Testis (tissue), 3 donors: ENCODE data around the gene ZNF394. TPM values are rescaled to one million over a fixed set of nuclear protein-coding genes. Genes with fewer than 3 reads are reported as not detected.

Source experiments
- DNase-seq: peaks from one replicate; pipeline ENCODE4 v3.0.0-alpha.2; 2019
- H3K27ac ChIP-seq, 2 donors: fragments of 200-600 bp; sonication (generic); one replicate each; pipeline ENCODE4 v1.5.1; 2019
- H3K27me3 ChIP-seq: fragments of 200-600 bp; sonication (generic); one replicate; pipeline ENCODE4 v1.5.1; 2019
- H3K36me3 ChIP-seq: fragments of 200-600 bp; sonication (generic); one replicate; pipeline ENCODE4 v1.5.1; 2017; ENCODE audit warnings: low read depth; ENCODE audit errors: missing control alignments
- H3K4me1 ChIP-seq: fragments of 200-600 bp; sonication (generic); one replicate; pipeline ENCODE4 v1.5.1; 2019
- H3K4me3 ChIP-seq, 2 donors: fragments of 200-600 bp; sonication (generic); one replicate each; pipeline ENCODE4 v1.5.1; 2017 to 2019
- H3K9me3 ChIP-seq: fragments of 200-600 bp; sonication (generic); one replicate; pipeline ENCODE4 v1.5.1; 2017
- POLR2A ChIP-seq: fragments of 450-650 bp; IDR thresholded peaks from one replicate; pipeline ENCODE4 v1.6.1; 2017; ENCODE audit warnings: antibody characterized with exemption, mild to moderate bottlenecking, moderate library complexity
- WGBS, 2 donors: methylation state at CpG; one replicate each; pipeline ENCODE4 v1.1.5; 2018; 5-methylcytosine and 5-hydroxymethylcytosine counted together
- intact Hi-C: fragments of 100-400 bp; cut with DNase I; formaldehyde crosslinking; loops from one replicate; pipeline ENCODE4 v1.15.1; 2023; ENCODE audit warnings: low total_unique reads
- polyA plus RNA-seq: library from polyadenylated mRNA; stranded (reverse); fragments of 350-450 nt; fragmentation: Illumina TruSeq; extraction: RNeasy Lipid Tissue Mini Kit (QIAGEN cat#74804); gene quantifications from one replicate; pipeline ENCODE4 v1.2.3, GENCODE V29; 2014; ENCODE audit warnings: low read depth, low replicate concordance; ENCODE audit not compliant: insufficient read depth
- total RNA-seq, 2 donors: library from RNA; depleted of rRNA; stranded (reverse); fragments of >200 nt; gene quantifications; one replicate each; pipeline ENCODE4 v1.2.3, GENCODE V29; 2016
- TF ChIP-seq, protein P1 (sequence below), 3 experiments: fragments of 450-650 bp in 2 of 3; fragments of 200-600 bp in 1 of 3; sonication (generic) in 1 of 3; IDR thresholded peaks; one replicate each; pipeline ENCODE4 v1.5.1; 2016 to 2019; ENCODE audit warnings: antibody characterized with exemption in 3 of 3, mild to moderate bottlenecking in 2 of 3, moderate library complexity in 1 of 3

The ZNF394 gene
- total and polyA plus RNA-seq, 3 donors from 2014 or later, result 24.6 to 65.0 (median 45.3) TPM

DNA sequence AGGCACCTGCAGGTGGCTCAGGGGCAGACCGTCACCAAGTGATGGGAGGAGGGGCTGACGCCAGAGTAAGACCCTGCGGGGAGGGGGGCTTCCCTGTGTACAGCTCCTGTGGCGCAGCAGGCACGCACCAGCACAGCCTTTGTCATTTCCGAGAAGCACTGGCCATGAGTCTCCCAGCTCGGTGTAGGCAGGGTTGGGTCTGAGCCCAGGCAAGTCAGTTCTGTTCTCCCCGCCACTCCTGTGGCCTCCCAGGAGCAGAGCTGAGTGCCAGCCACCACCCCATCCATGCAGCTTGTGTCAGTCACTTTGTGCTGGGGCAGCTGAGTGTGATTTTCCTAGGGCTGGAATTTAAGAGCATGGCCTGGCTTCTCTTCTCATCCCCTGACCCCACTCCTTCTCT lies 48.1 kb downstream of the ZNF394 start:
- peaks cover 10% of the 10 kb centered on the region for H3K4me1 ChIP-seq
- no peaks in the 10 kb centered on the region for H3K27me3 ChIP-seq
- H3K9me3 ChIP-seq, result no peaks in the 10 kb centered on the region
- no peak overlapping the region for H3K27ac ChIP-seq
- WGBS, 2 donors, result 83% methylated on average over 2 to 8 of the region's 8 CpGs
- no peaks in the 10 kb centered on the region for H3K36me3 ChIP-seq
- TF ChIP-seq POLR2A, result no peak
- TF ChIP-seq, protein P1, sequence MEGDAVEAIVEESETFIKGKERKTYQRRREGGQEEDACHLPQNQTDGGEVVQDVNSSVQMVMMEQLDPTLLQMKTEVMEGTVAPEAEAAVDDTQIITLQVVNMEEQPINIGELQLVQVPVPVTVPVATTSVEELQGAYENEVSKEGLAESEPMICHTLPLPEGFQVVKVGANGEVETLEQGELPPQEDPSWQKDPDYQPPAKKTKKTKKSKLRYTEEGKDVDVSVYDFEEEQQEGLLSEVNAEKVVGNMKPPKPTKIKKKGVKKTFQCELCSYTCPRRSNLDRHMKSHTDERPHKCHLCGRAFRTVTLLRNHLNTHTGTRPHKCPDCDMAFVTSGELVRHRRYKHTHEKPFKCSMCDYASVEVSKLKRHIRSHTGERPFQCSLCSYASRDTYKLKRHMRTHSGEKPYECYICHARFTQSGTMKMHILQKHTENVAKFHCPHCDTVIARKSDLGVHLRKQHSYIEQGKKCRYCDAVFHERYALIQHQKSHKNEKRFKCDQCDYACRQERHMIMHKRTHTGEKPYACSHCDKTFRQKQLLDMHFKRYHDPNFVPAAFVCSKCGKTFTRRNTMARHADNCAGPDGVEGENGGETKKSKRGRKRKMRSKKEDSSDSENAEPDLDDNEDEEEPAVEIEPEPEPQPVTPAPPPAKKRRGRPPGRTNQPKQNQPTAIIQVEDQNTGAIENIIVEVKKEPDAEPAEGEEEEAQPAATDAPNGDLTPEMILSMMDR (IDR thresholded peaks at IDR 0.05), result no peak
- no peak overlapping the region for H3K4me3 ChIP-seq
- intact Hi-C loops, result no loop called here
- no peak for DNase-seq

DNA sequence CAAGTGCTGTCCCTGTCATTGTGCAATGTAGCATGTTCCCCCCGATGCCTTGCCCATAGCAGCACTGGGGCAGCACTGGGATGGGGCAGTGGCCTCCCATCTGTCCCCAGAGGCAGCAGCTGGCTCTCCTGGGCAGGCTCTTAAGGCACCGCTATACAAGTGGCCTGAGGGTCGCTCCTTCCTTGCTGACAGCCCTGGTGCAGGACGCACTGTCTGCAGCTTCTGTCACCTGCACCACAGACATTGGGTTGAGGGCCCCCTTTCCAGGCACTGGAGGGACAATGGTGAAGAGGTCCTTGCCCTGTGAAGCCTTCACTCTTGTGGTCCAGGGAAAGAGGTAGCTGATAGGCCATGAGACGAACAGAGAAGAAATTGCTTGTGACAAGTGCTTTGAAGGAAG lies 50.8 kb downstream of the ZNF394 start:
- H3K4me1 ChIP-seq, result peaks cover 9% of the 10 kb centered on the region
- intact Hi-C loops, result no loop called here
- no peak overlapping the region for H3K27ac ChIP-seq
- H3K4me3 ChIP-seq, result no peak overlapping the region
- DNase-seq, result no peak
- H3K9me3 ChIP-seq, result no peaks in the 10 kb centered on the region
- WGBS, 2 donors, result 90 to 100% methylated on average over 5 of the region's 5 CpGs
- H3K36me3 ChIP-seq, result no peaks in the 10 kb centered on the region
- no peak for TF ChIP-seq POLR2A
- H3K27me3 ChIP-seq, result no peaks in the 10 kb centered on the region

DNA sequence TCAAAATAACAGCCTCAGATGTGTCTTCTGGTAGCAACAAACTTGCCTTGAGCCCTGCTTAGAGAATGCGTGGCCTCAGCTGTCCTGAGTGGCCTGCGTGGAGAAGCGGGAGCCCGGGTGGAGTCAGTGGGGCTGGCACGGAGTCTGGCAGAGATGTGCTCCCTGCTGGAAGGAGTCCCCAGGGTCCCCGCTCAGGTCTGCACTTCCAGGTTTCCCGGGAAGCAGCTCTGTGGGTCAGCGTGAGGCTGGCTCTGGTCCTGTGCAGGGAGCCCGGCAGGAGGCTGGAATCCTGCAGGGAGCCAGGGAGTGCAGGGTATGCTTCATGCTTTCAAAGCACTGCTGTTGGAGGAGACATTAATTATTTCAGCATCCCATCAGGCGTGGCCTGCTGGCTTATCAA lies 51.2 kb downstream of the ZNF394 start:
- no peak for TF ChIP-seq POLR2A
- TF ChIP-seq, protein P1 (IDR thresholded peaks at IDR 0.05), result no peak
- WGBS, 2 donors, result 89 to 98% methylated on average over 7 to 10 of the region's 10 CpGs
- DNase-seq, result no peak
- no peak overlapping the region for H3K27ac ChIP-seq
- H3K4me1 ChIP-seq, result peaks cover 4% of the 10 kb centered on the region
- H3K4me3 ChIP-seq, result no peak overlapping the region
- intact Hi-C loops, result no loop called here
- H3K36me3 ChIP-seq, result no peaks in the 10 kb centered on the region
- H3K27me3 ChIP-seq, result no peaks in the 10 kb centered on the region
- H3K9me3 ChIP-seq, result no peaks in the 10 kb centered on the region

DNA sequence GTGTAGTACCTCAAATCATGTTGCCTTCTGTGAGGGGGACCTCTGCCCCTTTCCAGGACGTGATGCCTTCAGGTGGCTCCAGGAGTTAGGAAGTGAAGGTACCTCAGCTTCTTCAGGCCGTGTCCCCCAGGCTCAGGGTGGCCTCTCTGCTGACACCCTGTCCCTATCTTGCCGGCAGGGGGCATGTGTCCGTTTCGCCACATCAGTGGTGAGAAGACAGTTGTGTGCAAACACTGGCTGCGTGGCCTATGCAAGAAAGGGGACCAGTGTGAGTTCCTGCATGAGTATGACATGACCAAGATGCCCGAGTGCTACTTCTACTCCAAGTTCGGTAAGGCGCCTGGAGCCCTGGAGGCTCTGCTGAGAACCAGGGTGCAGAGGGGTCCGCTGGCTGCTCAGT lies 52.1 kb downstream of the ZNF394 start:
- Histone ChIP-seq H3K4me1 (peaks cover under 1% of the 10 kb centered on the region), H3K27me3 (no peaks in the 10 kb centered on the region), H3K9me3 (no peaks in the 10 kb centered on the region), H3K4me3 (no peak overlapping the region), H3K36me3 (no peaks in the 10 kb centered on the region), H3K27ac (no peak overlapping the region)
- TF ChIP-seq, protein P1 (IDR thresholded peaks at IDR 0.05), result no peak
- TF ChIP-seq POLR2A, result no peak
- no peak for DNase-seq
- 84 to 90% methylated on average over 10 of the region's 10 CpGs for WGBS, 2 donors
- intact Hi-C loops, result no loop called here

DNA sequence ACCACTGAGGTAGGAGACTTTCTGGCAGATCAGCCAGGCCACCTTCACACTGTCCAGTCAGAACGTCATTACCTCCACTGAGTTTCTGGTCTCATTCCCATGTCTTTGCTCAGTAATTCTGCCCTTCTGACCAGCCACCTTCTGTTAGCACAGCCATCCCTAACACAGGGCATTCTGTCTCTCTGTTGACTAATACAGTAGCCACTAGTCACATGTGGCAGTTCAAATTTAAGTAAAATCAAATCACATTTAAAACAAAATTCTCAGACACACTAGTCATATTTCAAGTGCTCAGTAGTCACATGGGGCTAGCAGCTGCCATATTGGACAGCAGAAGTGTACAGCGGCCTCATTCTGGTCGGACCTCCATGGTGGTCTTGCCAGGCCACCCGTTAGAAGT lies 54.0 kb downstream of the ZNF394 start:
- Histone ChIP-seq H3K4me1 (peaks cover 15% of the 10 kb centered on the region), H3K27ac (no peak overlapping the region), H3K9me3 (no peaks in the 10 kb centered on the region), H3K4me3 (no peak overlapping the region), H3K27me3 (no peaks in the 10 kb centered on the region), H3K36me3 (no peaks in the 10 kb centered on the region)
- 82 to 91% methylated on average over 4 of the region's 4 CpGs for WGBS, 2 donors
- no peak for DNase-seq
- intact Hi-C loops, result no loop called here
- TF ChIP-seq POLR2A, result no peak
- TF ChIP-seq, protein P1 (IDR thresholded peaks at IDR 0.05), result no peak

Other genes starting within 250 kb of the ZNF394 start
- gene MYH16, start 227.4 kb downstream of the ZNF394 start, total RNA-seq, result 1 to 10 TPM; 1.5 to 2.0 TPM
- gene MYH16, start 227.4 kb downstream of the ZNF394 start, polyA plus RNA-seq, result 2.1 TPM
- 100 to 1,000 TPM in 1 of 2 donors, 10 to 100 TPM in 1; 91.8 to 120 TPM for gene ARPC1A, start 174.4 kb downstream of the ZNF394 start, total RNA-seq
- 117 TPM for gene ARPC1A, start 174.4 kb downstream of the ZNF394 start, polyA plus RNA-seq
- gene ARPC1B, start 125.6 kb downstream of the ZNF394 start, total RNA-seq, result 10 to 100 TPM; 50.5 to 64.9 TPM
- 64.6 TPM for gene ARPC1B, start 125.6 kb downstream of the ZNF394 start, polyA plus RNA-seq
- 10 to 100 TPM; 50.5 to 74.0 TPM for gene PDAP1, start 91.7 kb downstream of the ZNF394 start, total RNA-seq
- gene PDAP1, start 91.7 kb downstream of the ZNF394 start, polyA plus RNA-seq, result 126 TPM
- gene BUD31, start 91.3 kb downstream of the ZNF394 start, total RNA-seq, result 100 to 1,000 TPM in 1 of 2 donors, 10 to 100 TPM in 1; 91.2 to 123 TPM
- gene BUD31, start 91.3 kb downstream of the ZNF394 start, polyA plus RNA-seq, result 174 TPM
- 10 to 100 TPM; 13.6 to 14.4 TPM for gene PTCD1, start 61.5 kb downstream of the ZNF394 start, total RNA-seq
- 6.1 TPM for gene PTCD1, start 61.5 kb downstream of the ZNF394 start, polyA plus RNA-seq
- gene CPSF4, start 61.3 kb downstream of the ZNF394 start, total RNA-seq, result 100 to 1,000 TPM; 107 to 130 TPM
- 82.4 TPM for gene CPSF4, start 61.3 kb downstream of the ZNF394 start, polyA plus RNA-seq
- gene ATP5MF, start 34.1 kb downstream of the ZNF394 start, total RNA-seq, result 100 to 1,000 TPM; 582 to 769 TPM
- 594 TPM for gene ATP5MF, start 34.1 kb downstream of the ZNF394 start, polyA plus RNA-seq
- 10 to 100 TPM; 26.2 to 32.0 TPM for gene ZNF789, start 27.4 kb downstream of the ZNF394 start, total RNA-seq
- gene ZNF789, start 27.4 kb downstream of the ZNF394 start, polyA plus RNA-seq, result 30.9 TPM
- gene ZKSCAN5, start 4.4 kb upstream of the ZNF394 start, total RNA-seq, result 10 to 100 TPM; 19.9 to 24.9 TPM
- 24.7 TPM for gene ZKSCAN5, start 4.4 kb upstream of the ZNF394 start, polyA plus RNA-seq
- gene FAM200A, start 51.8 kb upstream of the ZNF394 start, total RNA-seq, result 10 to 100 TPM in 1 of 2 donors, 1 to 10 TPM in 1; 9.2 to 11.5 TPM
- 11.4 TPM for gene FAM200A, start 51.8 kb upstream of the ZNF394 start, polyA plus RNA-seq
- gene ZNF655, start 58.4 kb upstream of the ZNF394 start, total RNA-seq, result 100 to 1,000 TPM; 120 to 149 TPM
- gene ZNF655, start 58.4 kb upstream of the ZNF394 start, polyA plus RNA-seq, result 45.9 TPM
- 10 to 100 TPM; 57.0 to 62.1 TPM for gene TMEM225B, start 98.0 kb upstream of the ZNF394 start, total RNA-seq
- 406 TPM for gene TMEM225B, start 98.0 kb upstream of the ZNF394 start, polyA plus RNA-seq
- 10 to 100 TPM; 31.0 to 36.0 TPM for gene ZSCAN25, start 116.7 kb upstream of the ZNF394 start, total RNA-seq
- gene ZSCAN25, start 116.7 kb upstream of the ZNF394 start, polyA plus RNA-seq, result 14.1 TPM
- gene CYP3A5, start 179.7 kb upstream of the ZNF394 start, total RNA-seq, result under 1 TPM; 0.12 to 0.63 TPM
- 0.55 TPM for gene CYP3A5, start 179.7 kb upstream of the ZNF394 start, polyA plus RNA-seq
- gene CYP3A7, start 234.9 kb upstream of the ZNF394 start, total RNA-seq, result not detected
- not detected for gene CYP3A7, start 234.9 kb upstream of the ZNF394 start, polyA plus RNA-seq